ENCODE data around the gene MYH13.
"Not testable (repeated sequence)": the region's sequence is repeated elsewhere in the genome, so short reads cannot be mapped to it uniquely, and the experiment has no call there.

The MYH13 gene

GRCh38 chr17:10304758-10305300 is 68.0 kb downstream of the MYH13 start:
- DNase-seq (ENCODE audit: low read depth, low spot score), result no peak

DNA sequence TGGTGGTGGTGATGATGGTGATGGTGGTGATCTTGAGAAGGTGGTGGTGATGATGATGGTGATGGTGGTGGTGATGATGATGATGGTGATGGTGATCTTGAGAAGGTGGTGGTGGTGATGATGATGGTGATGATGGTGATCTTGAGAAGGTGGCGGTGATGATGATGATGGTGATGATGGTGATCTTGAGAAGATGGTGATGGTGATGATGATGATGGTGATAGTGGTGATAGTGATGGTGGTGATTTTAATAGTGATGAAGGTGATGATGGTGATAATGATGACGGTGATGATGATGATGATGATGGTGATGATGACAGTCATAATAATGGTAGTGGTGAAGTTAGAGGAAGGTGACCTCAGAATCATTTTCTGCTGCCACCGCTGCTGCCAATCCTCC is 75.1 kb downstream of the MYH13 start:
- DNase-seq (ENCODE audit: low read depth, low spot score), result no peak

- no peak for DNase-seq (ENCODE audit: low read depth, low spot score)
These were observed 77.0 kb downstream of the MYH13 start for GRCh38 chr17:10295728-10296343.

- no peak for DNase-seq (ENCODE audit: low read depth, low spot score)
These were observed 78.6 kb downstream of the MYH13 start for GRCh38 chr17:10294180-10294579.

GRCh38 chr17:10292057-10292937 is 80.5 kb downstream of the MYH13 start:
- no peak for DNase-seq (ENCODE audit: low read depth, low spot score)

GRCh38 chr17:10291576-10291975 is 81.2 kb downstream of the MYH13 start:
- not testable (repeated sequence) for DNase-seq (ENCODE audit: low read depth, low spot score)

DNA sequence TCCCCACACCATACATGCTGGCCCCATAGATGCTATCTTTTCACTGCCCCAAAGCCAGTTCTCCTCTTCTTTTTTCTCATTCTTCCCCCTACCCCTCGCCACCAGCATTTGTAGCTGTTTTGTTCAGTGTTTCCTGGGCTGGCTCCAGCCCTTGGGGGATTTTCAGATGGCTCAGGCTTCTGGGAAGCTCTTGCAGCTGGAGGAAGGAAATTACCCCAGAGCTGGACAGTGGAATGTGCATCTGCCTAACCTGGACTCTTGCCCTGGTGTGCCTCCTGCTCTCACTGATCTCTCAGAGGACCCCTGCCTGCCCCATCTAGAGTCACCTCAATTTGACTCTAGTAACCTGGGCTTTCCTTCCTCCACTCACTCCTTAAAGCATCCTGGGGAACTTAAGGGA is 82.8 kb downstream of the MYH13 start:
- no peak for DNase-seq (ENCODE audit: low read depth, low spot score)

- no peak for DNase-seq (ENCODE audit: low read depth, low spot score)
These were observed 86.5 kb downstream of the MYH13 start for GRCh38 chr17:10286324-10286723.

- DNase-seq (ENCODE audit: low read depth, low spot score), result no peak
These were observed 86.9 kb downstream of the MYH13 start for GRCh38 chr17:10285896-10286295.

GRCh38 chr17:10280068-10280467 is 92.7 kb downstream of the MYH13 start:
- DNase-seq (ENCODE audit: low read depth, low spot score), result no peak

- DNase-seq (ENCODE audit: low read depth, low spot score), result no peak
These were observed 94.6 kb downstream of the MYH13 start for GRCh38 chr17:10278218-10278617.

DNA sequence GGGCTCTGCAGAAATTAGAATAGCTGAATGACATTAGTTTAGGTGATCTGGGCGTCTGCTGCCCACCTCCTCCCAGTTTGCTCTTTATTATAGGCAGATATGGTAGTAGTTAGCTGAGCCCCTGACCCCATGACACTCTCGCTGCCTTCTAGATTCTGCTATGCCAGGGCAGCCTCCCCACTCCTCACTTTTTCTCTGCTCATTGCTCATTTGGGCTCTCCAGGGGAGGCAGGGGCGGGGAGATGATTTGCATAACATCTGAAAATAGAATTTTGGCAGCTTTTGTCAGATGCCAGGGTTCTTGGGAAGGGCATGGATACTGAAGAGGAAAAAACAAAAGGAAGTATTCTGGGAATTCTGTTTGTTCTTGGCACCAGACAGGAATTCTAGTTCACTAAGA is 96.4 kb downstream of the MYH13 start:
- DNase-seq (ENCODE audit: low read depth, low spot score), result no peak

- no peak for DNase-seq (ENCODE audit: low read depth, low spot score)
These were observed 97.4 kb downstream of the MYH13 start for GRCh38 chr17:10275418-10275817.

- DNase-seq (ENCODE audit: low read depth, low spot score), result no peak
These were observed 101.7 kb downstream of the MYH13 start for GRCh38 chr17:10271106-10271562.

- no peak for DNase-seq (ENCODE audit: low read depth, low spot score)
These were observed 102.5 kb downstream of the MYH13 start for GRCh38 chr17:10270258-10270657.

DNA sequence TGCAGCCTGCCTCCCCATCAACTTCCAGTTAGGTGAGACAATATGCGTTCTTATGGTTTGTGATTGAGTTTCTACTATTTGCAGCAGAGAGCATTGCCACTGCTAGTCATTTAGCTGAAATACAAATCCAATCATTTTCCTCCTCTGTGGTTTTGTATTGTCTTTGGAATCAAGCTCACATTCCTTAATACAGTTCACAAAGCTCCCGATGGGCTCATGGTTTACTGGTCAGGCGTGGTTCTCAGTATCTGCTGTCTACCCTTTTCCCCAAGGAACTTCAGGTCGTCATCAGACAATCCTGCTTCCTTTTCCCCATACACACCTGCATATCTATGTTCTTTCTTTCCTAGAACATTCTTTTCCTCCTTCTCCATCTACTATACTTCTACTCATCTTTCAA is 104.8 kb downstream of the MYH13 start:
- no peak for DNase-seq (ENCODE audit: low read depth, low spot score)

GRCh38 chr17:10266296-10266876 is 106.4 kb downstream of the MYH13 start:
- no peak for DNase-seq (ENCODE audit: low read depth, low spot score)

GRCh38 chr17:10265100-10265810 is 107.6 kb downstream of the MYH13 start:
- DNase-seq (ENCODE audit: low read depth, low spot score), result no peak

DNA sequence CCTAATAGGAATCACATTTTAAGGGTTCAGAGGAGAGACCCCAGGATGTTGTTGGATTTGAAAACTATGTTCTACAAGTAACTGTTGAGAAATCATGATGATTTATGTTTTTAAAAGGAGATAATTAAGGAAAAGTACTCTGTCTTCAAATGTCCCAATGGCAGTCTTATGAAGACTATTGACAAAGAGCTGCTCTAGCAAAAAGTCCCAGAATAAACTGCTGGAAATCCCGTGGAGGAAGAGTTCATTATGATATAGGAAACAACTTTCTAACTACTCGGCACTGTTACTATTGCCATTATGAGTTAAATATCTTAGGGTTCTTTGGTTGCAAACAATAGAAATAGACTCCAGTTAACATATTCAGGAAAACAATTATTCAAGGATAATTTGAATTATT is 108.8 kb downstream of the MYH13 start:
- no peak for DNase-seq (ENCODE audit: low read depth, low spot score)

DNA sequence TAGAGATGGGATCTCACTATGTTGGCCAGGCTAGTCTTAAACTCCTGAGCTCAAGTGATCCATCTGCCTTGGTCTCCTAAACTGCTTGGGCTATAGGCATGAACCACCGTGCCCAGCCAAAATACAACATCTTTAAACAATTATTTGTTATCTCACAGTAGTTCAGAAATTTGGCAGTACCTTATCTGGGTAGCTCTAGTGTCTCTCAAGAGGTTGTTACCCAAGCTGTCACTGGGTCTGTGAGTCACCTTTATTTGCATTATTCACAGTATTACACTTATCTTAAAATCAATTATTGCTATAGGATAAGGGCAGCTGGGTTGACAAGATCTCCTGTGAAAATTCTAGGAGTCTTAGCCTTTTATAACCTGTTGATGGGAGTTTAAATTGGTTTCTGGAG is 110.4 kb downstream of the MYH13 start:
- no peak for DNase-seq (ENCODE audit: low read depth, low spot score)

DNA sequence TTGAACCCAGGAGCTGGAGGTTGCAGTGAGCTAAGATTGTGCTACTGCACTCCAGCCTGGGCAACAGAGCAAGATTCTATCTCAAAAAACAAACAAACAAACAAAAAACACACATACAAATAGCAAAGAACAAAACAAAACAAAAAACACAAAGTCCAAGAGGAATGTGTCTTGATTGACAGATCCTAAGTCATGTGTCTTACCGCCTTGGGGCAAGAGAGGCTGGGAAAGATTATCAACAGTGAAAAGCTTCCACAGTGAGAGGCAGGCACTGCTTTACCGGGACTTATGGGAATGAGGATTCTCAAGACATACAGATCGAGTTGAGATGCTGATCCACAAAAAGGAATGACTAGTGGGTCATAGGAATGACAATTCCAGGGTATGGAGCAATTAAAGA is 111.7 kb downstream of the MYH13 start:
- no peak for DNase-seq (ENCODE audit: low read depth, low spot score)
